Lower lobe of right lung (tissue), 2 donors: ENCODE results near the gene ELMOD1. TPM values are rescaled to one million over a fixed set of nuclear protein-coding genes. Genes with fewer than 3 reads are reported as not detected.

ENCODE experiments used
- ATAC-seq, 2 donors: fragments of 200-7000 bp; cut with Tn5 transposase; one replicate each; pipeline ENCODE4 v1.9.1; 2020 to 2022; ENCODE audit warnings: mild to moderate bottlenecking in 2 of 2, moderate library complexity in 2 of 2
- DNase-seq: peaks from one replicate; pipeline ENCODE4 v3.0.0-alpha.2; 2020
- H3K27ac ChIP-seq: fragments of 200-600 bp; one replicate; pipeline ENCODE4 v1.8.0; 2022
- H3K27me3 ChIP-seq: fragments of 200-600 bp; one replicate; pipeline ENCODE4 v1.8.0; 2022; ENCODE audit warnings: low read depth
- H3K36me3 ChIP-seq: fragments of 200-600 bp; one replicate; pipeline ENCODE4 v1.8.0; 2022; ENCODE audit warnings: mild to moderate bottlenecking
- H3K4me1 ChIP-seq: fragments of 200-600 bp; one replicate; pipeline ENCODE4 v1.8.0; 2022
- H3K4me3 ChIP-seq: fragments of 200-600 bp; one replicate; pipeline ENCODE4 v1.8.0; 2022; ENCODE audit warnings: mild to moderate bottlenecking
- H3K9me3 ChIP-seq: fragments of 200-600 bp; one replicate; pipeline ENCODE4 v1.8.0; 2022
- CTCF ChIP-seq: fragments of 200-600 bp; IDR thresholded peaks from one replicate; pipeline ENCODE4 v1.8.0; 2022; ENCODE audit warnings: antibody characterized with exemption, mild to moderate bottlenecking
- intact Hi-C: fragments of 100-400 bp; cut with DNase I; formaldehyde crosslinking; loops from one replicate; pipeline ENCODE4 v1.11.0; 2022
- total RNA-seq: library from RNA; stranded (reverse); fragmentation: NEBNext Ultra II Directional; extraction: Animal tissue kit (Norgen Biotek cat#: 25700); gene quantifications from one replicate; pipeline ENCODE4 v1.2.1, GENCODE V29; 2021
- donor health status: DM: no; HTN: yes; CAD: no; lungs with severe emphysema.

ELMOD1 gene
- total RNA-seq, 1 donor from 2014 or later = 1.8 TPM

DNA sequence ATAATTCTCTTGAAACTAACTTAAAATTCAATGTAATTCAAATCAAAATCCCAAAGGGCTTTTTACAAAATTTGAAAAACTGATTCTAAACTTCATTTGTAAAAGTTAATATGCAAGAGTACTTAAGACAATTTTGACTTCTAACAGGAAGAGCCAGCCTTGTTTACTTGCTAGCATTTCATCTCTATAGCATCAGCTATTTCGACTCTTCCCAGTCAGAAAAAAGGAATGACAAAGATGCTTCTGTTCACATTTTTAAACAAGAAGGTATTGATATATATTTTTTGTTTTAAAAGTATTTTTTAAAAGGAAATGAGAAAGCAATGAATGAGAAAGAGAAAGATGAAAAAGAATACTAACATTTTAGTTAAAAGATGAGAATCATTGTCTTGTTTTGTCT is 104.5 kb downstream of the ELMOD1 start:
- Histone ChIP-seq H3K27me3 (no peaks in the 10 kb centered on the region), H3K27ac (no peak overlapping the region), H3K4me1 (no peaks in the 10 kb centered on the region), H3K4me3 (no peak overlapping the region), H3K9me3 (no peaks in the 10 kb centered on the region), H3K36me3 (no peaks in the 10 kb centered on the region)
- ATAC-seq (no peak), DNase-seq (no peak)
- no peak for TF ChIP-seq CTCF
- intact Hi-C loops = no loop called here

GRCh38 chr11:107696140-107696539 is 105.2 kb downstream of the ELMOD1 start:
- intact Hi-C loops = no loop called here
- no peak overlapping the region for H3K27ac ChIP-seq
- H3K36me3 ChIP-seq = no peaks in the 10 kb centered on the region
- ATAC-seq (no peak), DNase-seq (no peak)
- no peaks in the 10 kb centered on the region for H3K9me3 ChIP-seq
- no peak overlapping the region for H3K4me3 ChIP-seq
- H3K4me1 ChIP-seq = no peaks in the 10 kb centered on the region
- no peak for TF ChIP-seq CTCF
- H3K27me3 ChIP-seq = no peaks in the 10 kb centered on the region

- Histone ChIP-seq H3K27ac (no peak overlapping the region), H3K27me3 (no peaks in the 10 kb centered on the region), H3K9me3 (no peaks in the 10 kb centered on the region), H3K36me3 (no peaks in the 10 kb centered on the region), H3K4me3 (no peak overlapping the region), H3K4me1 (no peaks in the 10 kb centered on the region)
- no peak for DNase-seq
- TF ChIP-seq CTCF = no peak
- intact Hi-C loops = no loop called here
- no peak for ATAC-seq
Measured at GRCh38 chr11:107697291-107697690, 106.3 kb downstream of the ELMOD1 start.

DNA sequence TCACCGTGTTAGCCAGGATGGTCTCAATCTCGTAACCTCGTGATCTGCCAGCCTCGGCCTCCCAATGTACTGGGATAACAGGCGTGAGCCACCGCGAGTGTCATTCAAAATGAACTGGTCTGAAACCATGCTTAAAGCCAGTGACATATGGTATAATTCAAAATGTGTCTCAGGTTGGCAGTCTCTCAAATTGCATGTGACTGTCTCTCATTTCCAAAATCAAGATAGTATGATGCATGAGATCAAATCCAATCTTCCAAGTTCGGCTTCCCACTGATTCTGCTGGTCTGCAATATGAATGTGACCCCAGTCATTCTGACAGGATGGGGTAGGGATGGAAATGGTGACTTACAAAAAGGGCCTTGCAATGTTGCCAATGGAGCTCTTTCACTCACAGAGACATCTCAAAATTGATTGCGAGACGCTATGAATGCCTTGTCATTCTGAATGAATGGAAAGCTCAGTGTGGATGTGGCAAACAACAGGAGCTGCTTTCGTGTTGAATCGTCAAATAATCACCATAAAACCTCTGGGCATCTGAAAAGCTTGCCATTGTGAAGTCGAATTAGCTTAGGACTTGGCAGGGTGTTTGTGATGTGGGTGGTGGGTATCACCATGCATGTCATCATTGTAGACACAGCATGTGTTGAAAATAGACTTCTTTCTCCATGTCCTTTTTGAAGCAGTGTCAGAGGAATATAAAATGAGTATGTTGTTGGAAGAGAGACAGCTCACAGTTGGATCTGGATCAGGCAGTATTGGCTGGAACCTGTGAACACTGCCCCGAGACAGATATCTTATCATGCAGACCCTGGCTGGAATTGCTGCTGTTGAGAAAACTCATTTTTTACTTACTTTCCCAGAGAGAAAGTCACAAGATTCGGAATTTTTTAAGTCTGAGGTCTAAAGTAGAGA is 108.7 kb downstream of the ELMOD1 start:
- Histone ChIP-seq H3K4me3 (no peak overlapping the region), H3K27me3 (no peaks in the 10 kb centered on the region), H3K9me3 (no peaks in the 10 kb centered on the region), H3K4me1 (no peaks in the 10 kb centered on the region), H3K36me3 (no peaks in the 10 kb centered on the region), H3K27ac (no peak overlapping the region)
- TF ChIP-seq CTCF = no peak
- intact Hi-C loops = no loop called here
- DNase-seq (no peak), ATAC-seq (no peak)

DNA sequence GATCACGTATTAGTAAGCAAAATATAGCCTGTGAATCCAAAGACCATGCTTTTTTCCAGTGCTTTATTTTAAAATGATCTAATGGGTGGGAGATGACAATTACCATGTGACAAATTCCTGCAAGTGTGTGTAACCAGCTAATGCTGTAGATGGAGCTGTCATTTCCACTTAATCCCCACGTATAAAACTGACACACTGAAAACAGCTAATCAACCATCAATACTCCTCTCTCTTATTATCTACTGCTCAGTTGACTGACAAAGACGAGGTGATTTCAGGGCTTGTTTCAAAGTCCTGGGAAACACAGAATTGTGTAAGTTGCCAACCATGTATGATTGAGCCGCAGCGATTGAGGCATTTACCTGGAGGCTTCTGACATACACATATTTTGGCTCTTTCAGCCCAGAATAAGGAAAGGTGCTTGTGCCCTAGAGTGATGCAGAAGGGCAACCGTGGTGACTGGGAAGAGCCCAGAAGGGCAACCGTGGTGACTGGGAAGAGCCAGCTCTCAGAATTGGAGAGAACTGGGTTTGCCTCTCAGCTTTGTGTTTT is 111.2 kb downstream of the ELMOD1 start:
- Histone ChIP-seq H3K36me3 (no peaks in the 10 kb centered on the region), H3K9me3 (no peaks in the 10 kb centered on the region), H3K4me3 (no peak overlapping the region), H3K27me3 (no peaks in the 10 kb centered on the region), H3K27ac (no peak overlapping the region), H3K4me1 (no peaks in the 10 kb centered on the region)
- ATAC-seq (no peak), DNase-seq (no peak)
- intact Hi-C loops = no loop called here
- no peak for TF ChIP-seq CTCF
